Activated naive CD4-positive, alpha-beta T cell treated with anti-CD3 and anti-CD28 coated beads, Interleukin-2, amount 50 U/mL, for 16 hours (primary cell): ENCODE results near the gene NKX2-3.

ENCODE experiments used
- DNase-seq: peaks from one replicate; pipeline ENCODE4 v3.0.0-alpha.2; 2020

Gene NKX2-3

GRCh38 chr10:99532687-99533495, at the start of gene NKX2-3:
TSS of gene NKX2-3 (plus strand) at chr10:99532942. CDS start at chr10:99533132, 190 bp downstream.
- no peak for DNase-seq

GRCh38 chr10:99484626-99485581, 47.8 kb upstream of the NKX2-3 start:
- no peak for DNase-seq

- no peak for DNase-seq
These were observed 45.5 kb upstream of the NKX2-3 start for GRCh38 chr10:99487125-99487807.

DNA sequence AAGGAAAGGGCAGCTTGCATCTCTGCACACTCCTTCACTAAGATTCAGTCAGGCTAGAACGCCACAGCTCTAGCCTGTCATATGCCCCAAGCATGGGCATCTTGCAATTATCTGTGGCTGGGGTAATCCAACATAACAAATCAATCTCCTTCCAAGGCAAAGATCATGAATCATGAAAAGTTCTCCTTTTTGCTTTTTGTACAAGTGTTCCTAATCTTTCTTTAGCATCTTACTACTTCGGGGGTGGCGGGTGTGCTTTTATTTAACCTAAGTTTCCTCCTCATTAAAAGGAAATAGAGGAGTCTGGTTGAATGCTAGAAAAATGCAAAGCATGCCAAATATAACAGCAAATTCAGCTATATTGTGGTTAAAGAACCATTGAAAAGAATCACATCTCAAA, 43.5 kb upstream of the NKX2-3 start:
- DNase-seq: no peak

GRCh38 chr10:99497343-99498025, 35.3 kb upstream of the NKX2-3 start:
- DNase-seq: no peak

GRCh38 chr10:99506416-99506815, 26.3 kb upstream of the NKX2-3 start:
- no peak for DNase-seq

- no peak for DNase-seq
These were observed 25.5 kb upstream of the NKX2-3 start for GRCh38 chr10:99507265-99507664.

DNA sequence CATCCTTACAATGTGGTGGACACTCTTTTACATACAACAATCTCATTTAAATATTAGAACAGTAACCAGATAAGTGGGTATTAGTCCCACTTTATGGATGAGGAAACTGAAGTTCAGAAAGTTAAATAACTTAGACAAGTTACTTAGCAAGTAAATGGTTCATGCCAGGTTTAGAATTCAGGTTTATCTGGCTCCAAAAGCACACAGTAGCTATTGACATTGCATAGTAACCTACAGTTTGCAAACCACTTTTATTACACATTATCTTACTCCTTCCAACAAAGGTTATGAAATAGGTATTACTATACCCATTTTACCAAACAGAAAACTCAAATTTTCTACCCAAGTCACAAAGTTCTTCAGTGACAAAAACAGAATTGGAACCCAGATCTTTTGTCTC, 19.7 kb upstream of the NKX2-3 start:
- DNase-seq: no peak

DNA sequence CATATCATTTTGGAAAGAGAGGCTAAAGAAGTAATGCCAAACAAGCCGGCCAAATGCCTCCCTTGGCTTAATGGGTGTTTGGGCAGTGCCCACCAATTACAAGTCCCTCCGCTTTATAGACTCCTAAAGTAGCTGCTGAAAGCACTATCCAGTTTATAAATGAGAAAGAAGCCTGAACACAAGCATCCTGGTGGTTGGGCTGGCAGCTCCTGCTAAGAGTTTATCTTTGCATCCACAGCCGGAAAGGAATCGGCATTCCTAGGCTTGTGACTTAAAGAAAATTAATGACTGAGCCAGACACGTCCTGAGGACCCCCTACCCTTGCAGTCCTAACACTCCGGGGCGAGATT, 13.1 kb upstream of the NKX2-3 start:
- no peak for DNase-seq

DNA sequence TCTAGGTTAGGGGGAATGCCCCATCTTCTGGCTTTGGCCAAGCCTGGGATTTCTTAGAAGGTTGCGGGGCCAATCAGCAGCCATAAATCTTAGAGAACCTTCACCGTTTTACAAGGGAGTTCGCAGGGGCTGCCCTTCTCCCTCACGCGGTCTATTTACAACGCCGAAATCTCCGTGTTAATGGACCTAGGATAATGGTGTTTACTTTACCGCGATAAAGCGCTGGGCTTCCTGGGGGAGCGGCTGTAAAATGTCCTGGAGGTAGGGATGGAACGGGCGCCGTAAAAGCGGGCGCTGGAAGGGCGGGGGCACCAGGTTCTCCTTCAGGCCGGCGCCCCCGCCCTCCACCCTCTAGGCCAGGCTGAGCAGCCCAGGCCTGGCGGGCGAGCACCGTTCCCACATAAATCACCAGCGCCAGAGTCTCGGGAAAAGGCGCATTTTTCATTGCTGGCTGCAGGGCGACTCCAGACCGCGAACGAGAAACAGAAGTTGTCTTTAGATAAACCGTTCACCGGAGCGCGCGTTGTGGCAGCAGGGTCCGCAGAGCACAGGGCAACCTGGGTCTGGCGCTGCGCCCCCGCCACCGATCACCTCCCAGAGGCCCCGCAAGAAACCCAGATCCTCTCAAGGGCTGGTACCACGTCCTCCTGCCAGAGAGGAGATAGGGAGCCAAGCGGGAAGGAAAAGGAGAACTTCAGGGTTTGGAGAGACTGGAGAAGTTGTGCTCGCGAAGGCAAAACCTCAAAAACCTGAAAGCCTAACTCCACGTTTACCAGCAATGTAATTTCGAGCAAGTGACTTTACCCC, 12.5 kb upstream of the NKX2-3 start:
- no peak for DNase-seq

GRCh38 chr10:99520847-99521764, 11.6 kb upstream of the NKX2-3 start:
- DNase-seq: no peak

- DNase-seq: no peak
These were observed 10.8 kb upstream of the NKX2-3 start for GRCh38 chr10:99521765-99522469.

DNA sequence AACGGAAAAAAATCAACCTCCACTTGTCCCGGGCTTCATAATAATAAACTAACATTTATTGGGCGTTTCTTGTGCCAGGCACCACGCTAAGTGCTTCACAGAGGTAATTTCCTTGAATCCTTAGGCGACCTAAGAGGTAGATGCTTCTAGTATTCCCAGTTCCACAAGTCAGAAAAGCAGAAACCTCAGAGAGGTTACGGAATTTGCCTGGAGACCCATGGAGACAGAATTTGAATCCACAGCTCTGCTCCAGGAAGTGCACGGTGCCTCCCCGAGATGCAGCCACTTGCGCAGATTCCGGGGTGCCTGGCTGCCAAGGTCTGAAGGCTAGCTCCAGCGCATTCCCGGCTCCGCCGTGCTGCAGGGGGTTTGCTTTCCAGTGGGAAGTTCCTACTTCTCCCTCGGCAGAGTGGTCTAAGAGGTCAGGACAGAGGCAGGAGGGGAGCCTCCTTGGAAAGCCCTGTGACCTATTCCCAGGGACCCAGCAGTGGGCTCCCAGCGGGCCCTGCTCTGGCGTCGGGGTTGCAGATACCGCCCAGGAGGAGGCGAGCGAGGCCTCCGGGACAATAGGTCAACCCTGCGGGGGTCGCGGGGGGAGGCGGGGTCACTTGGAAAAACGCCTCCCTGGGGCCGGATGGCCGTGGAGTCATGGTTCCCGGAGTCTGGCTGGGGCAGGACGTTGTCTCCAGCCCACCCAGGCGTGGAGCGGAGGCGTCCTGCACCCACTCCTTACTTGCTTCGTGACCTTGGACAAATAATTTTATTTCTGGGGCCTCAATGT, 10.1 kb upstream of the NKX2-3 start:
- DNase-seq: no peak

- no peak for DNase-seq
These were observed 9.4 kb upstream of the NKX2-3 start for GRCh38 chr10:99523251-99523773.

- no peak for DNase-seq
These were observed 8.6 kb upstream of the NKX2-3 start for GRCh38 chr10:99524050-99524666.

DNA sequence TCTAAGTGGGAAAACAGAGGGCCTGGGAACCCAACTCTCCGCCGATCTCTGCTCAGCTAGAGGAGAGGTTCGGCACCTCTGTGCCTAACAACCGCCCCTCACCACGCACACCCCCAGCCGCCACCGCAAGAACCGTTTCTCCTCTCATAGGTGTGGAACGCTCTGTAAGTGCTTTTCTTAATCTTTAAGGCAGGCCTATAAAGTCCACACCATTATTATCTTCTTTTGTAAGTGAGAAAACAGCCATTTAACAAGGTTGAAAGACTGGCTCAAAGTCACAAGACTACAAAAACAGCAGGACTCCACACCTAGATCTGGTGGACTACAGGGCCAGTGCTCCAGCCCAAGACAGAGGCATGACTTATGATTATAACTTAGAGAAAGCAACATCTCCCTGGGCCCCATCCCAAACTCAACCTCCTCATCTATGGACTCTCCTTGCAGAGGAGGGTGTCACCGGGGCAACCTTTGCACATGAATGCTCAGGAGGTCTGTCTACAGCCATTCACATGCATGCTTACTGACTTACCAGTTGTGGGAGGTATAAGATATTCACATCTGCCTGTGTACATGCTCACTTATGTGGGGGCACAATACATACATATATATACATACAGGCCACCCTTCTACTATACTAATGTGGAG, 7.9 kb upstream of the NKX2-3 start:
- DNase-seq: no peak

GRCh38 chr10:99525897-99526296, 6.8 kb upstream of the NKX2-3 start:
- no peak for DNase-seq
